ENCODE measurements around the gene MPPED2. TPM values are rescaled to one million over a fixed set of nuclear protein-coding genes. Genes with fewer than 3 reads are reported as not detected.

The MPPED2 gene
- total and polyA plus RNA-seq, 2 of the 13 experiments (the other 11 are each of a cell fraction or from before 2014, with no cell fraction given), result not detected

- no peaks in the 10 kb centered on the region for H3K4me1 ChIP-seq (ENCODE audit: insufficient read depth, low read length)
- TF ChIP-seq MEIS2 (CRISPR knock-in tag; IDR thresholded peaks at IDR 0.05) (no peak), SNAPC2 (CRISPR knock-in tag; IDR thresholded peaks at IDR 0.05) (no peak), PRMT3 (CRISPR knock-in tag; IDR thresholded peaks at IDR 0.05; ENCODE audit: borderline replicate concordance, low read depth) (no peak), PBX2 (CRISPR knock-in tag; IDR thresholded peaks at IDR 0.05) (no peak), HOXA7 (CRISPR knock-in tag; IDR thresholded peaks at IDR 0.05) (no peak), EHMT2 (IDR thresholded peaks at IDR 0.05; ENCODE audit: borderline replicate concordance, low read depth, low read length) (no peak), ZNF552 (CRISPR knock-in tag; IDR thresholded peaks at IDR 0.05; ENCODE audit: borderline replicate concordance) (no peak), ZSCAN21 (CRISPR knock-in tag; IDR thresholded peaks at IDR 0.05; ENCODE audit: borderline replicate concordance) (no peak), ZBTB40 (IDR thresholded peaks at IDR 0.05) (no peak), ZBTB40 (CRISPR knock-in tag; IDR thresholded peaks at IDR 0.05) (no peak)
- in situ Hi-C loops (cut with HindIII; ENCODE audit: extremely low pct_ligation_motif_present, low pct_unique_long_range_greater_than_20kb), result no loop called here
- no peak overlapping the region for H2AFZ ChIP-seq (ENCODE audit: low read length)
- H3K4me3 ChIP-seq (replicated peaks in 1 of 3; ENCODE audit: insufficient read depth in 1 of 3, low read depth in 2 of 3, low read length in 3 of 3), result no peak overlapping the region
- H3K27me3 ChIP-seq (ENCODE audit: control insufficient read depth in 1 of 2, insufficient read depth in 2 of 2, low read length in 2 of 2), result no peaks in the 10 kb centered on the region; a peak in 1 of 5 replicates
- H3K79me2 ChIP-seq (ENCODE audit: insufficient read depth, low read length), result no peaks in the 10 kb centered on the region
- H3K27ac ChIP-seq (ENCODE audit: extremely low read length, insufficient read depth, low read length), result no peak overlapping the region
- CTCF ChIA-PET (ENCODE audit: low intra/inter-chr PET ratio, low total read pairs), result no interaction called here
- POLR2A ChIA-PET, result no interaction called here
- WGBS (ENCODE audit: low lambda C conversion rate), result 5% methylated on average over 3 of the region's 3 CpGs
- intact Hi-C loops (cut with micrococcal nuclease; ENCODE audit: unreplicated experiment), result no loop called here
- ATAC-seq (no peak), DNase-seq (ENCODE audit: low spot score) (no peak), FAIRE-seq (no peak)
- H3K36me3 ChIP-seq (replicated peaks in 1 of 2; ENCODE audit: control insufficient read depth in 1 of 2, insufficient read depth in 2 of 2, low read length in 2 of 2), result no peaks in the 10 kb centered on the region
- H3K4me2 ChIP-seq (ENCODE audit: low read depth, low read length), result no peak overlapping the region
- no peaks in the 10 kb centered on the region for H4K20me1 ChIP-seq (ENCODE audit: insufficient read depth, low read length)
- H3K9ac ChIP-seq (ENCODE audit: insufficient read depth, low read depth, low read length), result no peak overlapping the region
- no peaks in the 10 kb centered on the region for H3K9me3 ChIP-seq (ENCODE audit: low read length)
- no TSS peak for BruUV-seq (replicated peaks)
Measured at GRCh38 chr11:30508594-30508993, 77.6 kb downstream of the MPPED2 start.
